Neural cell (in vitro differentiated cells): Measurements from ENCODE around the gene PTPRD.

Experiments used
- EP300 ChIP-seq: fragments of 450-650 bp; conservative IDR thresholded peaks from 2 replicates; pipeline ENCODE4 v1.6.1; 2014; ENCODE audit warnings: antibody characterized with exemption, mild to moderate bottlenecking, moderate library complexity; ENCODE audit not compliant: poor library complexity, severe bottlenecking
- TF ChIP-seq, protein P1 (sequence below): fragments of 450-650 bp; IDR thresholded peaks from 2 replicates; pipeline ENCODE4 v1.5.1; 2014; ENCODE audit warnings: antibody characterized with exemption, mild to moderate bottlenecking, moderate library complexity; ENCODE audit not compliant: poor library complexity, severe bottlenecking

GRCh38 chr9:8782237-8782636 is 1830.6 kb downstream of the PTPRD start:
- TF ChIP-seq, protein P1, sequence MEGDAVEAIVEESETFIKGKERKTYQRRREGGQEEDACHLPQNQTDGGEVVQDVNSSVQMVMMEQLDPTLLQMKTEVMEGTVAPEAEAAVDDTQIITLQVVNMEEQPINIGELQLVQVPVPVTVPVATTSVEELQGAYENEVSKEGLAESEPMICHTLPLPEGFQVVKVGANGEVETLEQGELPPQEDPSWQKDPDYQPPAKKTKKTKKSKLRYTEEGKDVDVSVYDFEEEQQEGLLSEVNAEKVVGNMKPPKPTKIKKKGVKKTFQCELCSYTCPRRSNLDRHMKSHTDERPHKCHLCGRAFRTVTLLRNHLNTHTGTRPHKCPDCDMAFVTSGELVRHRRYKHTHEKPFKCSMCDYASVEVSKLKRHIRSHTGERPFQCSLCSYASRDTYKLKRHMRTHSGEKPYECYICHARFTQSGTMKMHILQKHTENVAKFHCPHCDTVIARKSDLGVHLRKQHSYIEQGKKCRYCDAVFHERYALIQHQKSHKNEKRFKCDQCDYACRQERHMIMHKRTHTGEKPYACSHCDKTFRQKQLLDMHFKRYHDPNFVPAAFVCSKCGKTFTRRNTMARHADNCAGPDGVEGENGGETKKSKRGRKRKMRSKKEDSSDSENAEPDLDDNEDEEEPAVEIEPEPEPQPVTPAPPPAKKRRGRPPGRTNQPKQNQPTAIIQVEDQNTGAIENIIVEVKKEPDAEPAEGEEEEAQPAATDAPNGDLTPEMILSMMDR, result no peak
- no peak for TF ChIP-seq EP300
